GM12875 (cell line): ENCODE results near the gene ERO1B.

Source experiments
- H3K4me3 ChIP-seq: one replicate; pipeline ENCODE4 v1.5.1; 2011; ENCODE audit warnings: low read depth, low read length, control low read depth
- TF ChIP-seq, protein P1 (sequence below): IDR thresholded peaks from 2 replicates; pipeline ENCODE4 v1.5.1; 2011; ENCODE audit warnings: low read depth, mild to moderate bottlenecking, control low read depth, inconsistent platforms, low read length, moderate library complexity, borderline replicate concordance; ENCODE audit not compliant: insufficient read depth

The ERO1B gene

DNA sequence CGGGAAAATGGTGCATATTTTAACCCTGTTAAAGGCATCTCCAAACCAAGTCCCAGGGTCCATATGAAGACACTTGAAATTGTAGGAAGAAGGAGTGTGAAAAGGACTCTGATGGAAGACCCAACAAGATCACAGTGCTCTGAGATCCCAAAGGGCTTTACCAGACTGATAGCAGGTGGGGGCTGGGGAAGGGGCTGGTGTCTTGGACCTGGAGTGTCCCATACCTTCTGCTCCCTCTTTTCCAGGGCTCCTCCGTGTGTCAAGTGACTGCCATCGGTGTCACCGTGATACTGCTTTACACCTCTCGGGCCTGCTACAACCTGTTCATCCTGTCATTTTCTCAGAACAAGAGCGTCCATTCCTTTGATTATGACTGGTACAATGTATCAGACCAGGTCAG, 102.1 kb downstream of the ERO1B start:
- no peak overlapping the region for H3K4me3 ChIP-seq
- TF ChIP-seq, protein P1, sequence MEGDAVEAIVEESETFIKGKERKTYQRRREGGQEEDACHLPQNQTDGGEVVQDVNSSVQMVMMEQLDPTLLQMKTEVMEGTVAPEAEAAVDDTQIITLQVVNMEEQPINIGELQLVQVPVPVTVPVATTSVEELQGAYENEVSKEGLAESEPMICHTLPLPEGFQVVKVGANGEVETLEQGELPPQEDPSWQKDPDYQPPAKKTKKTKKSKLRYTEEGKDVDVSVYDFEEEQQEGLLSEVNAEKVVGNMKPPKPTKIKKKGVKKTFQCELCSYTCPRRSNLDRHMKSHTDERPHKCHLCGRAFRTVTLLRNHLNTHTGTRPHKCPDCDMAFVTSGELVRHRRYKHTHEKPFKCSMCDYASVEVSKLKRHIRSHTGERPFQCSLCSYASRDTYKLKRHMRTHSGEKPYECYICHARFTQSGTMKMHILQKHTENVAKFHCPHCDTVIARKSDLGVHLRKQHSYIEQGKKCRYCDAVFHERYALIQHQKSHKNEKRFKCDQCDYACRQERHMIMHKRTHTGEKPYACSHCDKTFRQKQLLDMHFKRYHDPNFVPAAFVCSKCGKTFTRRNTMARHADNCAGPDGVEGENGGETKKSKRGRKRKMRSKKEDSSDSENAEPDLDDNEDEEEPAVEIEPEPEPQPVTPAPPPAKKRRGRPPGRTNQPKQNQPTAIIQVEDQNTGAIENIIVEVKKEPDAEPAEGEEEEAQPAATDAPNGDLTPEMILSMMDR: no peak

DNA sequence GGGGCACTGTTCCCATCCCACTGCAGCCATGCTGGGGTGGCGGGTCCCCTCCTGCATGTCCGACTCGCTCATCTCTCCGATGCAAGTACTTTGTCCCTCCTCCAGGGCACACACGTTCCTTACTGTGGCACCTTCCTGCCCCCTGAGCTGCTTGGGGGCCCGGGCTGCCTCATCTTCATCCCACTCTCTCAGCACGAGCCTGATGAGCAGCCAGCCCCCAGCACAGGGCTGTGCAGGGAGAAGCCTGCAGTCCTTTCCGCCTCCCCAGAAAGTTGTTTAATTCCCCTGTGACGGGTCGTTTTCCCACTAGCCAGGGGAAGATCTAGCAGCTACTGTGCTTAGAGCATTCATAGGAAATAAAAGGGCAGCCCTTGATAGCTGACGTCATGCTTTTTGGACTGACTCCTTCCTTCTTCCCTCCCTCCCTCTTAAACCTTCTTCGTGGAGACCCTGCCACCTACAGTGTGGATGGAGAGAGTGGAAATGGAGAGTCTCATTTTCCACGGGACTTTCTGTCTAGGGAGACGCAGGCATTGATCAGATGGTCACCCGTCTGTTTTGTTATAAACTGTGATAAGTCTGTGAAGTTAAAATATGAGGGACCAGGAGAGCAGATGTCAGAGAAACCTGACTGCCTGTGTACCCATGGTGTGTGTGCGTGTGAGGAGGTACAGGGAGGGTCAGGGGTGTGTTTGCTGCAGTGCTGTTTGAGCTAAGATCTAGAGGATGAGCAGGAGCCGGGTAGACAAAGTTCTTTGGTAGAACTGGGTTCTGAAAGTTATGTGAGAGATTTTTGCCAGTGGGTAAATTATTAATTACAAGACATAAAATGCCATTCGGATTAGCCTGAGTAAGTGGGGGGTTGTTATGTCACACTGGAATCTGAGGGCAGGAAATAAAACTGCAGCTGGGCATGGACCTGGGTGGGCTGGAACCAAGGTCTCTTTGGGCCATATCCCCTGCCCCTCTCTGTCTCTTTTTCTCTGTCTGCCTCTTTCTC, 105.1 kb downstream of the ERO1B start:
- H3K4me3 ChIP-seq: no peak overlapping the region
- TF ChIP-seq, protein P1: no peak

DNA sequence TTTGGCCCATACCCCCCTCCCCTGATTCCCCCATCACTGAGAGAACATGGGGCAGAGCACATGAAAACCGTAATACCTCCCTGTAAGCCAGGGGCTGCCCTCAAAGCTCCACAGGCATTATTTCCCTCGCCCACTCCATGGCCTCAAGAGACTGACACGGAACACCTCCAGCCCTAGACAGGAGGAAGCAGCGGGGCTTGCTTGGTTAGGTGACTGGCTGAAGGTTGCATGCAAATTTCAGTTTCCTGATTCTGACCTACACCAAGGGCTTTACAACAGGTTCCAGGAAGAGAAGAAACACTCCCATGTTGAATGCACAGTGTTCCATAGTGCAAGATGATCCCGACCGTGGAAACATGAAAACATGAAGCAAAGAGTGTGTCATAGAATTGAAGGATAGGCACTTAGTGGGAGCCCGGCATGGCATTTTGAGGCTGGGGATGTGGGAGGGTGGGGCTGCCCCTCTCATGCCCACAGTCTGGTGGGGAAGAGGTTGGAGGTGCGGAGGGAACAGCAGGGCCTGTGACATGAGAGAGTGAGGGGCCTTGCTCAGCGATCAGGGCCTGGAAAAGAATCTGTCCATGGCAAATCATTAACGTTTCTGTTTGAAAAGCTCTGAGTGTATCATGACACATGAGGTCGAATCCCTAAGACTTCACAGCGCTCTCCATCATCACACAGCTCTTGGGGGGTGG, 106.0 kb downstream of the ERO1B start:
- H3K4me3 ChIP-seq: no peak overlapping the region

DNA sequence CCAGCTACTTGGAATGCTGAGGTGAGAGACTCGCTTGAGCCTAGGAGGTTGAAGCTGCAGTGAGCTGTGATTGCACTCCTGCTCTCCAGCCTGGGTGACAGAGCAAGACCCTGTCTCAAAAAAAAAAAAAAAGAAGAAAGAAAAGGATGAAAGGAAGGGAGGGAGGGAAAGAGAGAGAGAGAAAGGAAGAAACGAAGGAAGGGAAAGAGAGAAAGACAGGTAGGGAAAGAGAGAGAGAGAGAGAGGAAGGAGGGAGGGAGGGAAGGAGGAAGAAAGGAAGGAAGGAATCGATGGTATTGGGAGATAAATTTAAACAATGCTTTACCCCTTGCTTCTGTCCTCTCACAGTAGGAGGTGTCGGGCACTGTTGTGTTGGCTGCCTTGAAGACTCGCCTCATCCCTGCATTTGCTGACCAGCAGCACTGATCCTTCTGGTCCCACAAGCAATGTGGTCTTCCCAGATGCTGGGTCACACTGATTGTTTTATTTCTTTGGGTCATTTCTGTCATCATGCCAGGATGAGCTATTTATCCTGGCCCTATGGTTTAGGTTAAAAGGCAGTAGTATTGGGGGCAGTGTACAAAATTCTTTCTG, 108.5 kb downstream of the ERO1B start:
- H3K4me3 ChIP-seq: no peak overlapping the region
- TF ChIP-seq, protein P1: no peak

More for the DNA sequence above, 106.0 kb downstream of the ERO1B start:
- TF ChIP-seq, protein P1: no peak

DNA sequence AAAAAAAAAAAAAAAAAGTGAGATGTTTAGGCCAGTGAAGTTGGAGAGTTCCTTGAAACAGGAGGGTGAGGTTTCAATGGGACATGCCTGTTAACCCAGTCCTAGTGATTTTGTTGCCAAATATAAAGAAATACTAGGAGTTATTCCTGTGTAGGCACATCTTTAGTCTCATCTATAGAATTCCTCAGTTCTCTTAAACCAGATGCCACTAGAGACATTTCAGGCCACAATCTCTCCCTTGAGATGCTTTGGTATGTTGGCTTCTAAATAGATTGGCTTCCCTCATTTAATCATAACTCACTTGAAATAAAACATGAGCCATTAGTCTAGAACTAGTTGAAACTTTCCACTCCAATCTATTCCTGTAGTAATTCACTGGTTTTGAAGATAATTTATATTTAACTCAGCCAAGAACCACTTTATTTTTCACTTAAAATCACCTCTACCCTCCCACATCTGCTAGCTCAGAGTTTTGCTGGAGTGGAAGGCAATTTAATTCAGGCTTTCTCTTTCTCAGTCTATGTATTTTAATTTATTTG, 109.6 kb downstream of the ERO1B start:
- H3K4me3 ChIP-seq: no peak overlapping the region
- TF ChIP-seq, protein P1: no peak

DNA sequence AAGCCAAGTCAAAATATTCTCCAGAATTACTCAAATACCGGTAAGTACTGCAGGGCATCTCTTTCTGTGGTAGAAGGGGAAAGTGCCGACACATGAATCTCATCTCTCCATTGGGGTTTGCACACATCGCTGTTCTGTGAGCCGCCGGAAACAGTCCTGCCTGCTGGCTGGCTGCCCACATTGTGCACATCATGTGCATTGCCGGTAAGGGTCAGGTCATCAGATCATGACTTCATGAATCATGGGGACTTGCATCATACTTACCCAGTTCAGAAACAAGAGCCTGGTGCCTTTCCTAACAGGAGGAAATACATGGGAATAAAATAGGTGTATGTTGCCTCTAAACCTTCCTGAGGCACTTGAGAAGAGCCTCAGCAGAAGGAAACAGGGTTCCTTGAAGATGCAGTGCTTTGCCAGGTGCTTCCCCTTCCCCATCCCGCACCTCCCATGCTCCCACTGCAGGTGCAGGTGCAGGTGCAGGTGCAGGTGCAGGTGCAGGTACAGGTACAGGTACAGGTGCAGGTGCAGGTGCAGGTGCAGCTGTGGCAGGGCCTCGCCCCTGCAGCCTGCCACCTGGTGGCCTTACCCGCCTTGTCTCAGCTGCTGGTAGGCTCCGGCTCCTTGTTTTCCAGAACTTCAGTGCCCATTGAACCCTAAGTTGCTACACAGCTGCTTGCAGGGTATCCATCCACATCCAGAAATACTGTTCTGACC, 112.9 kb downstream of the ERO1B start:
- H3K4me3 ChIP-seq: no peak overlapping the region
- TF ChIP-seq, protein P1: 0 out of 2 replicates have a peak, but pooled peaks have one; percentile 9
